Mesendoderm (in vitro differentiated cells): ENCODE measurements around the gene TNFAIP2.

Source experiments
- DNase-seq: peaks from one replicate; pipeline ENCODE4 v3.0.0; 2013
- H2AK5ac ChIP-seq: 2 replicates; pipeline ENCODE4 v1.6.1; 2013; ENCODE audit warnings: low read length, inconsistent platforms
- H2BK120ac ChIP-seq: 2 replicates; pipeline ENCODE4 v1.6.1; 2013; ENCODE audit warnings: low read depth, mild to moderate bottlenecking, low read length, moderate library complexity, mixed read lengths
- H2BK15ac ChIP-seq: replicated peaks from 2 replicates; pipeline ENCODE4 v1.6.1; 2013; ENCODE audit warnings: low read depth, mild to moderate bottlenecking, moderate library complexity
- H2BK5ac ChIP-seq: 2 replicates; pipeline ENCODE4 v1.6.1; 2013; ENCODE audit warnings: low read length, inconsistent platforms
- H3K18ac ChIP-seq: 2 replicates; pipeline ENCODE4 v1.6.1; 2013; ENCODE audit warnings: mild to moderate bottlenecking, low read length, mixed read lengths
- H3K23ac ChIP-seq: one replicate; pipeline ENCODE4 v1.6.1; 2013; ENCODE audit warnings: low read length
- H3K27ac ChIP-seq: 2 replicates; pipeline ENCODE4 v1.5.1; 2013; ENCODE audit warnings: low read depth, mild to moderate bottlenecking, inconsistent platforms, low read length, moderate library complexity
- H3K27me3 ChIP-seq: 2 replicates; pipeline ENCODE4 v1.6.1; 2013; ENCODE audit warnings: low read length, control low read depth, mild to moderate bottlenecking, inconsistent platforms; ENCODE audit not compliant: insufficient read depth, poor library complexity
- H3K36me3 ChIP-seq: 2 replicates; pipeline ENCODE4 v1.6.1; 2013; ENCODE audit warnings: low read length, inconsistent platforms; ENCODE audit not compliant: control insufficient read depth, insufficient read depth
- H3K4ac ChIP-seq: one replicate; pipeline ENCODE4 v1.6.1; 2013; ENCODE audit warnings: low read depth, mild to moderate bottlenecking, low read length, moderate library complexity
- H3K4me1 ChIP-seq: 2 replicates; pipeline ENCODE4 v1.6.1; 2013; ENCODE audit warnings: low read depth, low read length, inconsistent platforms; ENCODE audit not compliant: control insufficient read depth
- H3K4me2 ChIP-seq: 2 replicates; pipeline ENCODE4 v1.6.1; 2013; ENCODE audit warnings: low read length
- H3K4me3 ChIP-seq: 2 replicates; pipeline ENCODE4 v1.5.1; 2013; ENCODE audit warnings: mild to moderate bottlenecking, low read length
- H3K56ac ChIP-seq: one replicate; pipeline ENCODE4 v1.6.1; 2013; ENCODE audit warnings: low read length
- H3K79me1 ChIP-seq: 2 replicates; pipeline ENCODE4 v1.6.1; 2013; ENCODE audit warnings: low read length, inconsistent platforms
- H3K79me2 ChIP-seq: 2 replicates; pipeline ENCODE4 v1.6.1; 2013; ENCODE audit warnings: mild to moderate bottlenecking, low read length; ENCODE audit not compliant: control insufficient read depth, insufficient read depth
- H3K9ac ChIP-seq: 2 replicates; pipeline ENCODE4 v1.6.1; 2013; ENCODE audit warnings: low read length, inconsistent platforms
- H4K5ac ChIP-seq: one replicate; pipeline ENCODE4 v1.6.1; 2013; ENCODE audit warnings: low read length
- H4K8ac ChIP-seq: one replicate; pipeline ENCODE4 v1.6.1; 2013; ENCODE audit warnings: low read depth, mild to moderate bottlenecking, control low read depth, low read length, moderate library complexity
- WGBS: extraction: QIAGEN DNeasy Blood & Tissue Kit; methylation state at CpG from one replicate; pipeline ENCODE4 v1.1.7; 2013; ENCODE audit warnings: low lambda C conversion rate, missing lambda C conversion rate; ENCODE audit not compliant: insufficient coverage; ENCODE audit errors: extremely low coverage; 5-methylcytosine and 5-hydroxymethylcytosine counted together

TNFAIP2 gene

DNA sequence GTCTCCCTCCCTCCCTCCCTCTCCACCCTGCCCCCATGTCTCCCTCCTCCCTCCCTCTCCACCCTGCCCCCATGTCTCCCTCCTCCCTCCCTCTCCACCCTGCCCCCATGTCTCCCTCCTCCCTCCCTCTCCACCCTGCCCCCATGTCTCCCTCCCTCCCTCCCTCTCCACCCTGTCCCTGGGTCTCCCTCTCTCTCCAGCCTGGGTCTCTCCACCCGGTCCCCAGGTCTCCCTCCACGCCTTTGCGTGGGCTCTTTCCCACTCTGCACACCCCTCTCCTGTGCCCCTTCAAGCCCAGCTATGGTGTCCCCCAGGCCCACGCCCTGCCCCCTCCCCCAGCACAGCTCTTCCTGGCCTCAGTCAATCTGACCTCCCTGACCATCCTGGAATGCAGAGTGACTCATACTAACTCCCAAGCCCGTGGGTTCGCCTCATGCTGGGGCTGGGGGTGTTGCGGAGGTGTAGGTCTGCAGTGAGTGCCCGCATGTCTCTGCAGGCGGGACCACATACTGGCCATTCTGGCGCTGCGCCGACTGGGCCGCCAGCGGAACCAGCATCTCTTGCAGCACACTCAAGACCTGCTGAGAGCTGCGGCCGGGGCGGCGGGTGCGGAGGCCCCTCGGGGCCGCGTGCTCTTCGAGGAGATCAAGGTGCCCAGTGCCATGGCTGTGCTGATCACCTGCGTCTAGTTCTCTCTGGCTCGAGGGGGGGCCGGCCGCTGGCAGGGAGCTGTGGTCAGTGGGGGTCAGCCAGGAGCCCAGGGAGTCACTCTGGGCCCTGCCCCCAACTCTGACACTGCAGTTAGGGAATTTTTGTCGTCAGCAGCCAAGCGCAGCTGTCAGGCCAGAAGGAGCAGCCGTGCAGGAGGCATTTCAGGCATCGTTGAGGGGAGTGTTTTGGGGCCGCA, 13.5 kb upstream of the TNFAIP2 start:
- no CpG with 5 or more reads among the region's 32 CpGs for WGBS
- no peak overlapping the region for H3K27ac ChIP-seq
- peak overlapping the region; percentile 29 for H3K56ac ChIP-seq
- H2BK120ac ChIP-seq = no peak overlapping the region
- no peak overlapping the region for H3K23ac ChIP-seq
- H3K4me2 ChIP-seq = peak overlapping the region; percentile 13
- H3K4ac ChIP-seq = no peak overlapping the region
- peak overlapping the region; percentile 63 for H3K18ac ChIP-seq
- H3K27me3 ChIP-seq = no peaks in the 10 kb centered on the region
- H3K4me1 ChIP-seq = peaks cover 3% of the 10 kb centered on the region
- H2BK5ac ChIP-seq = no peak overlapping the region
- H2AK5ac ChIP-seq = no peak overlapping the region
- H3K79me2 ChIP-seq = no peaks in the 10 kb centered on the region
- no peak overlapping the region for H4K5ac ChIP-seq
- no peak overlapping the region for H4K8ac ChIP-seq
- H3K36me3 ChIP-seq = no peaks in the 10 kb centered on the region
- H3K9ac ChIP-seq = peak overlapping the region; percentile 47
- DNase-seq = peak; percentile 93
- H3K4me3 ChIP-seq = no peak overlapping the region
- no peaks in the 10 kb centered on the region for H3K79me1 ChIP-seq
- no peak overlapping the region for H2BK15ac ChIP-seq

GRCh38 chr14:103110681-103111231, 12.5 kb upstream of the TNFAIP2 start:
- H3K4ac ChIP-seq = no peak overlapping the region
- H3K27me3 ChIP-seq = no peaks in the 10 kb centered on the region
- no peak overlapping the region for H3K4me3 ChIP-seq
- H2BK120ac ChIP-seq = no peak overlapping the region
- H3K79me1 ChIP-seq = no peaks in the 10 kb centered on the region
- H2BK15ac ChIP-seq = no peak overlapping the region
- H3K4me2 ChIP-seq = no peak overlapping the region
- peaks cover 3% of the 10 kb centered on the region for H3K4me1 ChIP-seq
- no peaks in the 10 kb centered on the region for H3K36me3 ChIP-seq
- H2AK5ac ChIP-seq = no peak overlapping the region
- H3K79me2 ChIP-seq = no peaks in the 10 kb centered on the region
- no peak overlapping the region for H4K8ac ChIP-seq
- no CpG with 5 or more reads among the region's 14 CpGs for WGBS
- H3K23ac ChIP-seq = no peak overlapping the region
- DNase-seq = no peak
- H2BK5ac ChIP-seq = no peak overlapping the region
- peak overlapping the region; percentile 63 for H3K18ac ChIP-seq
- no peak overlapping the region for H3K9ac ChIP-seq
- H4K5ac ChIP-seq = no peak overlapping the region
- peak overlapping the region; percentile 29 for H3K56ac ChIP-seq
- no peak overlapping the region for H3K27ac ChIP-seq

DNA sequence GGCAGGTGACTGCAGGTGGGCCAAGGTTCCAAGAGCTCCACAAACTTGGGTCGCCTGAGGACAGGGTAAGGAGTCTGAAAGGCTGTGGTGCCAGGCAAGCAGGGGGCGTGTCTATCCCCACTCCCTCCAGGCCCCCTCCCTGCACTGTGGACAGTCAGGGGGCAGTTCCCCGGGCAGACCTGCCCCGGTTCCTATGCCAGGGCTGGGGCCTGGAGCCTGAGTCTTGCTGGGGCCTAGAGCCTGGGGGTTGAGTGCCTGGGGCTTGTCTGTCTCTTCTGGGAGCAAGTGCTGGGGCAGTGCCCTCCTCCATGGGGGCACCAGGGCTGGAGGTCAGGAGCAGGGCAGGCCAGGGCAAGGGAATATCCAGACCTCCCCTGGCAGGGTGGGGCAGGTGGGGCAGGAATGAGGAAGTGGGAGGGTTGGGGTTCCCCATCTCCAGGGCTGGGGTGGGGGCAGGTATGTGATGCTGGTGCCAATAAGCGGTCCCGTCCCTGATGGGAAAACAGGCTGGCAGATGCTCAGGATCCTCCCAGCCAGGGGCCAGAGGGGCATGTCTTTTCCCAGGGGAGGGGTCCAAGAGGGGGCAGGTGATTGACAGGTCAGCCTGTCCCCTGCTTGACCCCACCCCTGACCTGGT, 11.9 kb upstream of the TNFAIP2 start:
- no peak for DNase-seq
- H3K4me3 ChIP-seq = no peak overlapping the region
- no peak overlapping the region for H3K9ac ChIP-seq
- no peak overlapping the region for H3K27ac ChIP-seq
- no peak overlapping the region for H4K5ac ChIP-seq
- no peaks in the 10 kb centered on the region for H3K27me3 ChIP-seq
- no peak overlapping the region for H2AK5ac ChIP-seq
- no peak overlapping the region for H3K18ac ChIP-seq
- peak overlapping the region; percentile 25 for H3K56ac ChIP-seq
- no peaks in the 10 kb centered on the region for H3K79me2 ChIP-seq
- H2BK15ac ChIP-seq = no peak overlapping the region
- no peaks in the 10 kb centered on the region for H3K79me1 ChIP-seq
- WGBS = no CpG with 5 or more reads among the region's 6 CpGs
- no peak overlapping the region for H3K4ac ChIP-seq
- no peaks in the 10 kb centered on the region for H3K36me3 ChIP-seq
- no peak overlapping the region for H2BK120ac ChIP-seq
- no peak overlapping the region for H2BK5ac ChIP-seq
- H3K23ac ChIP-seq = no peak overlapping the region
- no peak overlapping the region for H4K8ac ChIP-seq
- H3K4me1 ChIP-seq = peaks cover 3% of the 10 kb centered on the region
- H3K4me2 ChIP-seq = no peak overlapping the region

DNA sequence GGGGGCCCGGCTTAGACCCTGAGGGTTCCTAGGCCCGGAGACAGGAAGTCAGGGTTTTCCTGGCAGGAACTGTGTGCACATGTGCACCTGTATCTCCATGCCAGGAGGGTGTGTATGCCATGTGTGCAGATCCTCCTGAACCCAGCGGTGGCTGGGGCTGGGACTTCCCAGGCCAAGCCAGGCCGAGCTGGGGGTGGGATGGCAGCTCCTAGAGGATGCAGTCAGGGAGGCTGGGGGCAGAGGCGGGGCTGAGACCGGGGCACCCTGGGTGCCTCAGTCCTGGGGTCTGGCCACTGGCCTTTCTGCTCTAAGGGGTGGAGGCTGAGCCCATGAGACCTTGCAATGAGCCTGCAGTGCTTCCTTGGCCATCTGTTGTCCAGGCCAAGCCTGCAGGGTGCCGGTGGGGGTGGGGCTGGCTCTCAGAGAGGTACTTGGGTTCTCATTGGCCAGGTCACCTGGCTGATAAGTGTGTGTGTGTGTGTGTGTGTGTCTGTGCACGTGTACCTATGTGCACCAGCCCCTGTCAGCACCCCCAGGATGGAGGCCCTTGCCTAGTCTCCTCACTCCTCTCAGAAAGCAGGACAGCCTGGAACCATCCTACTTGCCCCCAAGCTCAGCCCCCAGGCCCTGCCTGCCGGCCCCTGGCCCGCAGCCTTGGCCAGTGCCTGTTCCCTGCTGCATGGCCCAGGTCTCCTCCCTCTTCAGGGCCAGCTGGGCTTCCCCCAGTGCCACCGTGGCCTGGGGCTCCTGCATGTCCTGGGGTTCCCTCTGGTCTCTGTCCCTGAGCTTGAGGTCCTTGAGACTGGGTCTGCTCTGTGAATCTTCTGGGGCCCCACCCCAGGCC, 10.6 kb upstream of the TNFAIP2 start:
- H3K56ac ChIP-seq = no peak overlapping the region
- H3K4me2 ChIP-seq = no peak overlapping the region
- no peak overlapping the region for H2AK5ac ChIP-seq
- no peak overlapping the region for H3K4ac ChIP-seq
- H2BK5ac ChIP-seq = no peak overlapping the region
- H3K79me2 ChIP-seq = no peaks in the 10 kb centered on the region
- H3K9ac ChIP-seq = no peak overlapping the region
- H3K27me3 ChIP-seq = no peaks in the 10 kb centered on the region
- H2BK15ac ChIP-seq = no peak overlapping the region
- H3K36me3 ChIP-seq = no peaks in the 10 kb centered on the region
- H2BK120ac ChIP-seq = no peak overlapping the region
- H3K79me1 ChIP-seq = no peaks in the 10 kb centered on the region
- WGBS = no CpG with 5 or more reads among the region's 11 CpGs
- H4K5ac ChIP-seq = no peak overlapping the region
- DNase-seq = no peak
- H4K8ac ChIP-seq = no peak overlapping the region
- no peak overlapping the region for H3K23ac ChIP-seq
- H3K27ac ChIP-seq = no peak overlapping the region
- peaks cover 3% of the 10 kb centered on the region for H3K4me1 ChIP-seq
- H3K18ac ChIP-seq = no peak overlapping the region
- no peak overlapping the region for H3K4me3 ChIP-seq

GRCh38 chr14:103113303-103113702, 10.0 kb upstream of the TNFAIP2 start:
- H3K4ac ChIP-seq = no peak overlapping the region
- H2BK120ac ChIP-seq = no peak overlapping the region
- H2AK5ac ChIP-seq = no peak overlapping the region
- H3K4me3 ChIP-seq = no peak overlapping the region
- no peak overlapping the region for H3K9ac ChIP-seq
- H3K4me2 ChIP-seq = no peak overlapping the region
- no peak overlapping the region for H4K5ac ChIP-seq
- no peak overlapping the region for H3K18ac ChIP-seq
- no peaks in the 10 kb centered on the region for H3K27me3 ChIP-seq
- no CpG with 5 or more reads among the region's 5 CpGs for WGBS
- H4K8ac ChIP-seq = no peak overlapping the region
- H3K36me3 ChIP-seq = no peaks in the 10 kb centered on the region
- H3K4me1 ChIP-seq = peaks cover 3% of the 10 kb centered on the region
- H3K23ac ChIP-seq = no peak overlapping the region
- DNase-seq = no peak
- H3K79me1 ChIP-seq = no peaks in the 10 kb centered on the region
- no peak overlapping the region for H3K27ac ChIP-seq
- no peaks in the 10 kb centered on the region for H3K79me2 ChIP-seq
- no peak overlapping the region for H3K56ac ChIP-seq
- no peak overlapping the region for H2BK5ac ChIP-seq
- no peak overlapping the region for H2BK15ac ChIP-seq
